Psoas muscle (tissue), 8 donors: Measurements from ENCODE around the gene KCTD16. TPM values are rescaled to one million over a fixed set of nuclear protein-coding genes. Genes with fewer than 3 reads are reported as not detected.

Source experiments
- ATAC-seq, 4 donors: fragments of 200-7000 bp; cut with Tn5 transposase; one replicate each; pipeline ENCODE4 v1.9.1; 2020; ENCODE audit warnings: moderate library complexity in 3 of 4, mild to moderate bottlenecking in 2 of 4
- DNase-seq, 2 donors: peaks; one replicate each; pipeline ENCODE4 v3.0.0-alpha.2; 2020
- H3K27ac ChIP-seq: fragments of 200-600 bp; one replicate; pipeline ENCODE4 v1.8.0; 2022
- H3K27me3 ChIP-seq, 3 donors: fragments of 200-600 bp in 1 of 3; one replicate each; pipeline versions ENCODE4 v1.6.1 to v1.8.0; 2013 to 2022; ENCODE audit warnings: low read length in 2 of 3, mild to moderate bottlenecking in 2 of 3, moderate library complexity in 1 of 3; ENCODE audit not compliant: insufficient read depth in 3 of 3
- H3K36me3 ChIP-seq, 2 donors: fragments of 200-600 bp in 1 of 2; one replicate each; pipeline versions ENCODE4 v1.6.1 to v1.8.0; 2013 to 2022; ENCODE audit warnings: low read depth in 1 of 2, mild to moderate bottlenecking in 1 of 2, moderate library complexity in 1 of 2; ENCODE audit not compliant: insufficient read depth in 1 of 2
- H3K4me1 ChIP-seq: fragments of 200-600 bp; one replicate; pipeline ENCODE4 v1.8.0; 2022
- H3K4me3 ChIP-seq: fragments of 200-600 bp; one replicate; pipeline ENCODE4 v1.8.0; 2022; ENCODE audit warnings: mild to moderate bottlenecking
- H3K9me3 ChIP-seq: fragments of 200-600 bp; one replicate; pipeline ENCODE4 v1.8.0; 2022
- CTCF ChIP-seq: fragments of 200-600 bp; IDR thresholded peaks from one replicate; pipeline ENCODE4 v1.8.0; 2022; ENCODE audit warnings: antibody characterized with exemption
- WGBS, 3 donors: extraction: QIAGEN DNeasy Blood & Tissue Kit; methylation state at CpG; one replicate each; pipeline versions ENCODE4 v1.1.6 to v1.1.7; 2013; 5-methylcytosine and 5-hydroxymethylcytosine counted together
- intact Hi-C, 2 donors: fragments of 100-400 bp; cut with DNase I; formaldehyde crosslinking; loops; one replicate each; pipeline versions ENCODE4 v1.11.0 to v1.14.2; 2022
- polyA plus RNA-seq, 3 donors: library from polyadenylated mRNA; stranded (reverse); fragments of 200-250 nt; gene quantifications; one replicate each; pipeline ENCODE4 v1.2.3, GENCODE V29; 2013
- total RNA-seq, 4 donors: library from RNA; stranded (reverse); fragmentation: NEBNext Ultra II Directional in 2 of 4; extraction: Animal tissue kit (Norgen Biotek cat#: 25700) in 2 of 4; gene quantifications; one replicate each; pipeline versions ENCODE4 v1.2.1 to v1.2.4, GENCODE V29; 2021 to 2023
- donor health status: healthy with polysubstance abuse.
- donor health status: DM: no; HTN: no; CAD: no; lungs with moderate emphysema.
- donor health status: Bipolar disorder and iron deficiency.
- donor health status: healthy.
- donor health status: DM: yes; HTN: yes; CAD: no.
- donor health status: DM: no; HTN: no; CAD: no.
- donor health status: DM: no; HTN: no; CAD: no.
- donor health status: DM: yes; HTN: yes; CAD: no.

Gene KCTD16
- total and polyA plus RNA-seq, 7 donors, result 0.01 to 0.04 (median 0.01) TPM; not detected in 4

- no peaks in the 10 kb centered on the region for H3K27me3 ChIP-seq
- WGBS, 3 donors, result 31 to 39% (median 31%) methylated on average over 4 of the region's 4 CpGs
- no peaks in the 10 kb centered on the region for H3K36me3 ChIP-seq
- ATAC-seq, result no peak
- TF ChIP-seq CTCF, result no peak
- no peak for DNase-seq
- H3K9me3 ChIP-seq, result no peaks in the 10 kb centered on the region
- no peaks in the 10 kb centered on the region for H3K4me1 ChIP-seq
- no peak overlapping the region for H3K27ac ChIP-seq
- intact Hi-C loops, result no loop called here
- no peak overlapping the region for H3K4me3 ChIP-seq
Observed at GRCh38 chr5:144468571-144468970, 297.9 kb downstream of the KCTD16 start.

GRCh38 chr5:144469106-144469505 is 298.4 kb downstream of the KCTD16 start:
- no peaks in the 10 kb centered on the region for H3K27me3 ChIP-seq
- no peaks in the 10 kb centered on the region for H3K4me1 ChIP-seq
- DNase-seq (no peak), ATAC-seq (no peak)
- no peak overlapping the region for H3K4me3 ChIP-seq
- intact Hi-C loops, result no loop called here
- no peaks in the 10 kb centered on the region for H3K36me3 ChIP-seq
- WGBS, 3 donors, result 68 to 71% (median 70%) methylated on average over 4 of the region's 4 CpGs
- H3K9me3 ChIP-seq, result no peaks in the 10 kb centered on the region
- no peak overlapping the region for H3K27ac ChIP-seq
- no peak for TF ChIP-seq CTCF

- no peak for TF ChIP-seq CTCF
- H3K9me3 ChIP-seq, result no peaks in the 10 kb centered on the region
- no peak overlapping the region for H3K27ac ChIP-seq
- no peaks in the 10 kb centered on the region for H3K36me3 ChIP-seq
- 45 to 66% (median 61%) methylated on average over 2 of the region's 2 CpGs for WGBS, 3 donors
- H3K4me3 ChIP-seq, result no peak overlapping the region
- intact Hi-C loops, result no loop called here
- no peaks in the 10 kb centered on the region for H3K4me1 ChIP-seq
- ATAC-seq (no peak), DNase-seq (no peak)
- peaks cover 0 to 2% (median 0%) of the 10 kb centered on the region in 3 donors for H3K27me3 ChIP-seq
Observed at GRCh38 chr5:144472221-144472620, 301.5 kb downstream of the KCTD16 start.

GRCh38 chr5:144473650-144474049 is 303.0 kb downstream of the KCTD16 start:
- DNase-seq (no peak), ATAC-seq (no peak)
- no peak overlapping the region for H3K27ac ChIP-seq
- no peaks in the 10 kb centered on the region for H3K36me3 ChIP-seq
- no peaks in the 10 kb centered on the region for H3K4me1 ChIP-seq
- TF ChIP-seq CTCF, result no peak
- WGBS, 3 donors, result 78 to 83% (median 80%) methylated on average over 13 of the region's 13 CpGs
- H3K9me3 ChIP-seq, result no peaks in the 10 kb centered on the region
- H3K27me3 ChIP-seq, result peaks cover 0 to 2% (median 0%) of the 10 kb centered on the region in 3 donors
- no peak overlapping the region for H3K4me3 ChIP-seq
- intact Hi-C loops, result no loop called here

- intact Hi-C loops, result no loop called here
- no peak for TF ChIP-seq CTCF
- Histone ChIP-seq H3K4me1 (no peaks in the 10 kb centered on the region), H3K27ac (no peak overlapping the region), H3K27me3 (peaks cover 0 to 2% (median 0%) of the 10 kb centered on the region in 3 donors), H3K4me3 (no peak overlapping the region), H3K9me3 (no peaks in the 10 kb centered on the region), H3K36me3 (no peaks in the 10 kb centered on the region)
- DNase-seq (no peak), ATAC-seq (no peak)
Observed at GRCh38 chr5:144478565-144478964, 307.9 kb downstream of the KCTD16 start.
